C4-2B (cell line): ENCODE results near the gene CLEC17A.

Experiments used
- ZFX ChIP-seq: fragments of 450-650 bp; IDR thresholded peaks from 2 replicates; pipeline ENCODE4 v1.6.1; 2017
- TF ChIP-seq, protein P1 (sequence below): fragments of 450-650 bp; conservative IDR thresholded peaks from 2 replicates; pipeline ENCODE4 v1.5.1; 2017; ENCODE audit warnings: mild to moderate bottlenecking

DNA sequence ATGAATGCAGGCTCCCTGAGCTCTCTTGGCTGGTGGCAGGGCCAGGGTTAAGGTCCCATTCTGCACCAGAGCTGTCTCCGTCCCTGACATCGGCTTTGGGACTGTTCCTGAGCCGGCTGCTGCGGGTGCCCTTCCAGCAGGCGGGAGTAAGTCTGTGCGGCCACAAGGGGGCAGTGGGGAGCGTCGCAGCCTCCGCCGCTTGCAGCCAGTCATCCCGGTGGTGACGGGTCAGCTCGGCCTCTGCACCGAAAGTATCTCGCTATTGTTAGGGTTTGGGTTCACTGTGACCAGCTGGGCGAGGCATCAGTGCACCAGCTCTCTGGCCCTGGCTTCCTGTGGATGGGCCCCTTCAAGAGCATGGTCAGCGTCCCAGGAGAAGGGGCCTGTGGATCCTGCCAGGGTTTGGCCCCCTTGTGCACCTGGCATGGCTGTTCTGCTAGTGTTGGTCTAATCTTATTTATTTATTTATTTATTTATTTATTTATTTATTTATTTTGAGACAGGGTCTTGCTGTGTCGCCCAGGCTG is 26.2 kb upstream of the CLEC17A start:
- TF ChIP-seq, protein P1, sequence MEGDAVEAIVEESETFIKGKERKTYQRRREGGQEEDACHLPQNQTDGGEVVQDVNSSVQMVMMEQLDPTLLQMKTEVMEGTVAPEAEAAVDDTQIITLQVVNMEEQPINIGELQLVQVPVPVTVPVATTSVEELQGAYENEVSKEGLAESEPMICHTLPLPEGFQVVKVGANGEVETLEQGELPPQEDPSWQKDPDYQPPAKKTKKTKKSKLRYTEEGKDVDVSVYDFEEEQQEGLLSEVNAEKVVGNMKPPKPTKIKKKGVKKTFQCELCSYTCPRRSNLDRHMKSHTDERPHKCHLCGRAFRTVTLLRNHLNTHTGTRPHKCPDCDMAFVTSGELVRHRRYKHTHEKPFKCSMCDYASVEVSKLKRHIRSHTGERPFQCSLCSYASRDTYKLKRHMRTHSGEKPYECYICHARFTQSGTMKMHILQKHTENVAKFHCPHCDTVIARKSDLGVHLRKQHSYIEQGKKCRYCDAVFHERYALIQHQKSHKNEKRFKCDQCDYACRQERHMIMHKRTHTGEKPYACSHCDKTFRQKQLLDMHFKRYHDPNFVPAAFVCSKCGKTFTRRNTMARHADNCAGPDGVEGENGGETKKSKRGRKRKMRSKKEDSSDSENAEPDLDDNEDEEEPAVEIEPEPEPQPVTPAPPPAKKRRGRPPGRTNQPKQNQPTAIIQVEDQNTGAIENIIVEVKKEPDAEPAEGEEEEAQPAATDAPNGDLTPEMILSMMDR = peak; percentile 99
- TF ChIP-seq ZFX = no peak
